Measurements from ENCODE around the gene DCAF5.
"Not testable (repeated sequence)": the region's sequence is repeated elsewhere in the genome, so short reads cannot be mapped to it uniquely, and the experiment has no call there.

The DCAF5 gene, protein sequence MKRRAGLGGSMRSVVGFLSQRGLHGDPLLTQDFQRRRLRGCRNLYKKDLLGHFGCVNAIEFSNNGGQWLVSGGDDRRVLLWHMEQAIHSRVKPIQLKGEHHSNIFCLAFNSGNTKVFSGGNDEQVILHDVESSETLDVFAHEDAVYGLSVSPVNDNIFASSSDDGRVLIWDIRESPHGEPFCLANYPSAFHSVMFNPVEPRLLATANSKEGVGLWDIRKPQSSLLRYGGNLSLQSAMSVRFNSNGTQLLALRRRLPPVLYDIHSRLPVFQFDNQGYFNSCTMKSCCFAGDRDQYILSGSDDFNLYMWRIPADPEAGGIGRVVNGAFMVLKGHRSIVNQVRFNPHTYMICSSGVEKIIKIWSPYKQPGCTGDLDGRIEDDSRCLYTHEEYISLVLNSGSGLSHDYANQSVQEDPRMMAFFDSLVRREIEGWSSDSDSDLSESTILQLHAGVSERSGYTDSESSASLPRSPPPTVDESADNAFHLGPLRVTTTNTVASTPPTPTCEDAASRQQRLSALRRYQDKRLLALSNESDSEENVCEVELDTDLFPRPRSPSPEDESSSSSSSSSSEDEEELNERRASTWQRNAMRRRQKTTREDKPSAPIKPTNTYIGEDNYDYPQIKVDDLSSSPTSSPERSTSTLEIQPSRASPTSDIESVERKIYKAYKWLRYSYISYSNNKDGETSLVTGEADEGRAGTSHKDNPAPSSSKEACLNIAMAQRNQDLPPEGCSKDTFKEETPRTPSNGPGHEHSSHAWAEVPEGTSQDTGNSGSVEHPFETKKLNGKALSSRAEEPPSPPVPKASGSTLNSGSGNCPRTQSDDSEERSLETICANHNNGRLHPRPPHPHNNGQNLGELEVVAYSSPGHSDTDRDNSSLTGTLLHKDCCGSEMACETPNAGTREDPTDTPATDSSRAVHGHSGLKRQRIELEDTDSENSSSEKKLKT

DNA sequence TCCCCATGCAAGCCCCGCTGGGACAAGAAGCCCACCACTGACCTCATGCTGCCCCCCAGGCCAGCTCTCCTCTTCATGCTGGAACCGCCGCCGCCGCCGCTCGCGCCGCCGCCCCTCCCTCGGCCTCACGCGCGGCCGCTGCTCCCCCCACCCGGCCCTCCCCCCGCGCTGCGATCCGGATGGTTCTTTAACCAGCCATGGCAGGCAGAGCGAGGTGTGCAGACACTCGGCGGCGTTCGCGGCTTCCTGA lies at the start of gene DCAF5:
DCAF5 (minus strand) TSS at position 218 of the 250 bp plus-strand sequence; CDS start at position 77, 141 bp downstream.
- in situ Hi-C loops (cut with HindIII; ENCODE audit: low sequenced_read_pairs), result no loop called here

DNA sequence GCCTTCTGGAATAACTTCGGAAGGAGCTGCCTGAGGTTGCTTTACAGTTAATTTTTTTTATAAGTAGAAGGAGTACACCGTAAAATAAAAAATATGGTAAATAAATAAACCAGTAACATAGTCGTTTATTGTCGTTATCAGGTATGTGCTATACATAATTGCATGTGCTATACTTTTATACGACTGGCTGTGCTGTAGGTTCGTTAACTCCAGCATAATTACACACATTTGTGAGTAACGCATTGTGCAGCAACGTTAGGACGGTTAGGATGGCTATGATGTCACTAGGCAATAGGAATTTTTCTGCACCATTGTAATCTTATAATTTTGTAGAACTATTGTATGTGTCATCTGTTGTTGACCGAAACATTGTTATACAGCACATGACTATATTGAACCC lies 46.9 kb upstream of the DCAF5 start:
- in situ Hi-C loops (cut with HindIII; ENCODE audit: low sequenced_read_pairs), result no loop called here

DNA sequence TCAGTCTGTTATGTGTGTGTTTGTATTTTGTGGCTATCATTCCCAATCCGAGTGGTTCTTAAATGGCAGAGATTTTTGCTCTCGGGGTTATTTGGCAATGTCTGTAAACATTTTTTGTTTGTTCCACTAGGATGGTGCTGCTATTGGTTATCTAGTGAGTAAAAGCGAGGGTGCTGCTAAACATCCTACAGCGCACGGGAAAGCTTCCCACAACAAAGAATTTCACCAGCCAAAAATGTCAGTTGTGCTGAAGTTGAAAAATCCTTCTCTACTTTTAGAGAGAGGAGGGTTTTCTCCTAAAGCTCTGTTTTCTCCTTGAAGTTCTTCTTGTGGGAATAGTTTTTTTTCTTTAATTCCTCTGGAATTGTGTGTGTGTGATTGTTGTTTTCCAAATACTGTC lies 40.8 kb upstream of the DCAF5 start:
- in situ Hi-C loops (cut with HindIII; ENCODE audit: low sequenced_read_pairs), result loop anchor here (5.0 kb wide), 1 partner anchor 56 kb away; no protein-coding TSS in a partner anchor

DNA sequence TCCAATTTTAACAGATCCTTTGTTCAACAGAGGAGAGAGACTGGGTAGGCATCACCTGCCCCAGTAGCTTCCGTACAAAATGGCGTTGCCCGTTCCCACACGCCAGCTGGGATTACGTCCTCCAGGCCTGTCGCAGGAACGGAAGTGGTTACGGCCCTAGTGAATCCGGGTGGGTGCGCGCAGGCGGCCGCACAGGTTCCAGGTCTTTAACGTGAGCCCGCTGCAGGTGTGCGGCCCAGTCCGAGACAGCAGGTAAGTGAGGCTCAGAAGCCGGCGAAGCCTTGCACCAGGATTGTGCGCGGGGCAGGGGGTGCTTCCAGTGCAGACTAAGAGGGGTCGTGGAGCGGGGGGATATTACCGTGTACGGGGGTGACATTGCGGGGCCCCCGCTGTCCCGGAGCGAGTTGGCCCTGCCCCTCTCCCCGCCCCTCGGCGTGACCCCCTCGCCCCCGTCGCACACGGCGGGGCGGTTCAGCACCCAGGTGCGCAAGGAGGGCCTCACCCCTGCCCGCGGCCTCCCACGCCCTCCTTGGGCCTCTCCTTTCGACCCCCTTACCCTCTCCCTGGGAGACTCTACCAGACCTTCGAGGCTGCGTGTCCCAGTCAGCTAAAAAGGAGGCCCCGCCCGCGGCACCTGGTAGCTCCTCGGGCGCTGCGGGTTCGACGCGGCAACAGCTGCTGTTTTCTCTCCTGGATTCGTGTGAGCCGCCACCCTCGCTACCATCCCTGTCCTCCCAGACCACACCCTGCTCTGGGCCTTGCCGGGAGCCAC lies 38.6 kb upstream of the DCAF5 start, which contains the start of gene EXD2:
EXD2 (plus strand) TSS at position 159 of the 772 bp plus-strand sequence. CDS start 17,973 bp downstream, outside the sequence.
- in situ Hi-C loops (cut with HindIII; ENCODE audit: low sequenced_read_pairs), result loop anchor here (5.0 kb wide), 1 partner anchor 54 kb away; no protein-coding TSS in a partner anchor

DNA sequence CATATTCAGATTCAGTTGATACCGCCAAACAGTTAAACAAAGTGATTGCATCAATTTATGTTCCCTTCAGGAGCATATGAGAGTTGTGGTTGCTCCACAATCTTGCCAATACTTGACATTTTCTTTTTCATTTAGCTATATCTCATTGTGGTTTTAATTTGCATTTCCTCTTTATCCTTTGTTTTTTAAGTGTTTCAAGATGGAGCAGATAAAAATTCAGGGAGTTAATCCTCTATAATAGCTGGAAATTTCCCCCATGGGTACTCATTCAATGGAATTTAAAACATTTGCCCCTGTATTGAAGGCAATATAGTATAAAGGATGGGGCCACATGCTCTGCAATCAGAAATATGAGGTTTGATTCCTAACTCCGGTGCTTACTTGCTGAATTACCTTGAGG lies 37.3 kb upstream of the DCAF5 start:
- in situ Hi-C loops (cut with HindIII; ENCODE audit: low sequenced_read_pairs), result loop anchor here (5.0 kb wide), 1 partner anchor 53 kb away; no protein-coding TSS in a partner anchor

DNA sequence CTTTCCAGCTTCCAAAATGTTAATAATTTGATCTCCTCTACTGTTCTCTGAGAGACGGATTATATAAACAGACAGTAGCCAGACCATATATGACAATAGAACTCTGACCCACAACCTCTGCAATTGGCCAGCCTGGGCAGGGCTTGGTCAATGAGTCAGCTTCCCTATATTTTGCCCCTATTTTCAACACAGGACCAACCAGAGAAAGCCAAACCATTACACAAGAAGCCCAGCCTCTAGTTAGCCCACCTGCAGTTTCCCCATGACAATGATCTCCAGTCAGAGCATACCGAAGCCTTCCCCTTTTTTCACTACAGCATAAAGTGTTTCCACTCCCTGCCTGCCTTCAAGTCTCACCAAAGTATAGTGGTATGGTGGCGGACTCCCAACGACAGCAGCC lies 30.8 kb upstream of the DCAF5 start:
- in situ Hi-C loops (cut with HindIII; ENCODE audit: low sequenced_read_pairs), result no loop called here

DNA sequence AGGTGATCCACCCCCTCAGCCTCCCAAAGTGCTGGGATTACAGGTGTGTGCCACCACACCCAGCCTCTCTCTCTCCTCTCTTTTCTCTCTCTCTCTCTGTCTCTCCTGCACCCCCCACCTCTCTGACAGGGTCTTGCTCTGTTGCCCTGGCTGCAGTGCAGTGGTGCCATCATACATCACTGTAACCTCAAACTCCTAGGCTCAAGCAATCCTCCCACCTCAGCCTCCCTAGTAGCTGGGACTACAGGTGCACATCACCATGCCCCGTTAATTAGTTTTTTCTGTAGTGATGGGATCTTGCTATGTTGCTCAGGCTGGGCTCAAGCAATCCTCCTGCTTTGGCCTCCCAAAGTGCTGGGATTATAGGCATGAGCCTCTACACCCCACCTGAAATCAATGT lies 29.7 kb upstream of the DCAF5 start:
- in situ Hi-C loops (cut with HindIII; ENCODE audit: low sequenced_read_pairs), result not testable (repeated sequence)

DNA sequence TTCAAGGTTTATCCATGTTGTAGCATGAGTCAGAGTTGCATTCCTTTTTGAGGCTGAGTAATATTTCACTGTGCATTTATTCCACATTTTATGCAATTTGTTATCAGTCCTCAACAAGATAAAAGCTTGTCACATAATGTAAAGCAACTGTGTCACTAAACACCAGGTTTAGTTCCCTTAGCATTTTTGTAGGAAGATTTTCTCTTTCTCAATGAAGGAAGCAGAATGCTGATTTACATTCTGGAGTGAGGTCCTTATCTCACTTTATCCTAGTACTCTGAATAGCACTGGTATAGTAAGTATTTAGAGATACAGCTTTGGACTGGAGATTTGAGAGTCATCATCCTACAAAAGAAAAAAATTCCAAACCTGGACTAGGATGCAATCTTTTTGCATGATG lies 28.6 kb upstream of the DCAF5 start:
- in situ Hi-C loops (cut with HindIII; ENCODE audit: low sequenced_read_pairs), result no loop called here

DNA sequence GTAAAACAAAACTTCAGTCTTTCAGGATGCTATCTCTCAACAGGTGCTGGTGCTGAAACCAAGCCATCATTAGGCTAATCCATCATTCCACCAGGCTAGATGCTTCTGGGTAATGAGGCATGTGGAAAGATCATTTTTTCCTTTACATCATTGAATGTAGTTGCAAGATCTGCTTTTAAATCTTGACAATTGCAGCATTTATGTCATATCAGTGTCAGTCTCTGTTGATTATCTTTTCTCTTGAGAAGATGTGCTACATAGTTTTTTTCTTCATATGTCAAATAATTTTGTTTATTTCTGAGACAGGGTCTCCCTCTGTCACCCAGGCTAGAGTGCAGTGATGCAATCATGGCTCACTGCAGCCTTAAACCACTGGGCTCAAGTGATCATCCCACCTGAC lies 22.2 kb upstream of the DCAF5 start:
- in situ Hi-C loops (cut with HindIII; ENCODE audit: low sequenced_read_pairs), result no loop called here

DNA sequence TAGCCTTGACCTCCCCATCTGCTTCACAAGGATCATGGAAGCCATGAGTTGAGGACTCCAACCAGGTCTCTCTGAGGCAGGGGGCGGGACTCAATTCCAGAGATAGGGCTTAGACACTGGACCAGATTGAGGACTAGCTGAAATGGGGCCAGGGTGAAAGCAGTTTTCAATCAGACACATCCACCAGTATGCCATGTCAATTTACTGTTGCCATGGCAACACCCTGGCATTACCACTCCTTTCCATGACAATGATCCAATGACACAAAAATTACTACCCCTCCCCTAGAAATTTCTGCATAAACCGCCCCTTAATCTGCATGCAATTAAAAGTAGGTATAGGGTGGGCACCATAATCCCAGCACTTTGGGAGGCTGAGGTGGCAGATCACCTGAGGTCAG lies 18.6 kb upstream of the DCAF5 start:
- in situ Hi-C loops (cut with HindIII; ENCODE audit: low sequenced_read_pairs), result no loop called here

DNA sequence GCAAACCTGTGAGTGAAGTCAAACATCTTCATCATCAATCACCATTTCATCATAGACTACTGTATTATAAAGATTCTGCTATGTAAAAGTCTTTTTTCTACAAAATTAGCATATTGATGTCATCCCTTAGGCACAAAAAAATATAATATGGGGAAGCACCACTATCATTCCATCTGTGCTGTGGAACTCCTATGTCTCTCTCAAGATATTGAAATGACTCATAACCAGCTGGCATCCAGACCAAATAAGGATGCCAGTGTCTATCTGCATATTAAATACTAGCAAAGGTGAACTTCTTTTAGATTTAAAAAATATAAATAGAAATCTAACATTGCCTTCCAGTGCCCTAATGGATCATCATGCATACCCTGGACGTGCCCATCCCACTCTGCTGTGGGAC lies 17.9 kb upstream of the DCAF5 start:
- in situ Hi-C loops (cut with HindIII; ENCODE audit: low sequenced_read_pairs), result no loop called here

DNA sequence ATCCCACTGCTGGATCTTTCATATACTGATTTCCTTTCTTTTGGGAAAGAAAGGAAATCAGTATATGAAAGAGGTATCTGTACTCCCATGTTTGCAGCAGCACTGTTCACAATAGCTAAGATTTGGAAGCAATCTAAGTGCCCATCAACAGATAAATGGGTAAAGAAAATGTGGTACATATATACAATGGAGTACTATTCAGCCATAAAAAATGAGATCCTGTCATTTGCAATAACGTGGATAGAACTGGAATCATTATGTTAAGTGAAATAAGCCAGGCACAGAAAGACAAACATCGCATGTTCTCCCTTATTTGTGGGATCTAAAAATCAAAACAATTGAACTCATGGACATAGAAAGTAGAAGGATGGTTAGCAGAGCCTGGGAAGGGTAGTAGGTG lies 12.9 kb upstream of the DCAF5 start:
- in situ Hi-C loops (cut with HindIII; ENCODE audit: low sequenced_read_pairs), result not testable (repeated sequence)

DNA sequence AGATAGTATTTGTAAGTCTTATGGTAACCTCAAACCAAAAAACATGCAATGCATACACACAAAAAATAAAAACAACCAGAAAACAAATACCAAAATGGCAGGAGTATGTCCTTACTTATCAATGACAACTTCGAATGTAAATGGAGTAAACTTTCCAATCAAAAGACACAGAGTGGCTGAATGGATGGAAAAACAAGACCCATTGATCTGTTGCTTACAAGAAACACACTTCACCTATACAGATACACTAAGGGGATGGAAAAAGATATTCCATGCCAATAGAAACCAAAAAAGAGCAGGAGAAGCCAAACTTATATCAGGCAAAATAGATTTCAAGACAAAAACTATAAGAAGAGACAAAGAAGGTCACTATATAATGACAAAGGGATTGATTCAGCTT lies 8.7 kb upstream of the DCAF5 start:
- in situ Hi-C loops (cut with HindIII; ENCODE audit: low sequenced_read_pairs), result no loop called here

DNA sequence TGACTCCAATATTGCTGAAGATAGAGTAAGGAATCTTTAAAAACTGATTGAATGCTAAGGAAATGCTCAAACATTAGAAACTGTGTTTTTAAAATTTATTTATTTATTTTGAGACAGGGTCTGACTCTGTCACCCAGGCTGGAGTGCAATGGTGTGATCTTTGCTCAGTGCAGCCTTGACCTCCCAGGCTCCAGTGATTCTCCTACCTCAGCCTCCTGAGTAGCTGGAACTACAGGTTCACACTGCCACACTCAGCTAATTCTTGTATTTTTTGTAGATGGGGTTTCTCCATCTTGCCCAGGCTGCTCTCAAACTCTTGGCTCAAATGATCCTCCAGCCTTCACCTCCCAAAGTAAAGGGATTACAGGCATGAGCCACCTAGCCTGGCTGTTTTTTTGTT lies 3.3 kb upstream of the DCAF5 start:
- in situ Hi-C loops (cut with HindIII; ENCODE audit: low sequenced_read_pairs), result no loop called here

DNA sequence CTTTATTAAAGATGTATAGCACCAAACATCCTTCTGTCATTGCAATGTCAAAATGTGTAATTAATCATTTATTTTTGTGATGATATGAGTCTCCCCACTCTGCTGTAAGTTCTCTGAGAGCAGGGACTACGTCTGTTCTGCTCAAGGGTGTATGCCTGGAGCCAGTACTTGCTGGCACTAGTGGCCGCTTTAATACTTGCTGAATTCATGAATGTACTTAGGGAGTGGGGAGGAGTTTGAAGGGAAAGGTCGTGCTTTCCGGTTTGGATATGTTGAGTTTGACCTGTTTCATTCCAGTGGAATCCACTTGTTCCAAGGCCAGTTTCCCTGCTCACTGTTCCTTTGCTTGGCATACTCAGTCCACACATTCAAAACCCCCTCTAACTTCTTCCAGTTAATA lies 1.9 kb upstream of the DCAF5 start:
- in situ Hi-C loops (cut with HindIII; ENCODE audit: low sequenced_read_pairs), result no loop called here

DNA sequence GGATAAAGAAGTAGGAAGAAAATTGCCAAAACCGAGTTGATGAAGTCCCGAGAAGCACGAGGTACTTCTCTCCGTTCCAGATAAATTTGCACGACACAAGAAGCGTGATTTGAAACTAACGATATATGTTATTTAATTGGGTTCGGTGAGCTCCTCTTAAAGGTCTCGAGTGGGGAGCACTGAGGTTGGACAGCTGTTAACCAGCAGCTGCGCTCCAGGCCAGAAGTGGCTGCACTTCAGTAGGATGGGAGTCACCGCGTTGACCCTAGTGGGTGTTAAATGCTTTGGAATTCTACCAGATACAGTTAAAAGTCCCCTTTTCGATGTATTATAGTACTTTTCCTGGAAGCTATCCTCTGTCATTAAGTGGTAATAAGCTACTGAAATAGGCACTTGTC lies 953 bp upstream of the DCAF5 start:
- in situ Hi-C loops (cut with HindIII; ENCODE audit: low sequenced_read_pairs), result no loop called here

DNA sequence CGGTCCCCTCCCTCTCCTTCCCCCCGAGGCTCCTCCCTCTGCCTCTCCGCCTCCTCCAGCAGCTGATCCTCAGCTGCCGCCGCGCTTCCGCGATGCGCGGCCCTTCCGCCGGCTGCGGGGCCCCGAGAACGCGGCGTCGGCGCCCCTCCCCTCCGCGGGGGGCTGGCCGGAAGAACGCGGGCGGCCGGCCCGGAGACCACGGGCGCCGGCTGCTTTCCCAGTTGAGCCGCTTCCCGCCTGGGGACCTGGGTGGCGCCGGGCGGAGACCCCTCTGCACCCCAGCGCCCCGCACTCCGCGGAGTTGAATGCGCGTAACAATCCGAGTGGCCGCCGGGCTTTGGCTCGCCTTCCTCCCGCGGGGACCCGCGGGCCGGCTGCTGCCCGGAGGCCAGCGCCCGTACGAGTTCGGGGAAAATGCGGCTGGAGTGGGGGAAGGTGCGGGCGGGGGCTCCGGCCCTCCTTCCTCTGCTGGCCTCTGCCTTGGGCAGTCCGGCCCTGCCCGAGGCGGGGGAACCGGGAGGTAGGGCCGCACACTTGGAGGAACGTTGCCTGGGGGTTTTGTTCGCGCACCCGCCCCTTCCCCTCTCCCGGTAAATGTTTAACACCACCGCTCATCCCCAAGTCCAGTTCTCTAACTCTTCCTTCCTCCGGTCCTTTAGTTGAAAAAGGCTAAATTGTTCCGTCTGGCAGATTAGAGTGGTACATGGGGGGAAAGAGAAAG lies 393 bp upstream of the DCAF5 start:
- in situ Hi-C loops (cut with HindIII; ENCODE audit: low sequenced_read_pairs), result no loop called here

DNA sequence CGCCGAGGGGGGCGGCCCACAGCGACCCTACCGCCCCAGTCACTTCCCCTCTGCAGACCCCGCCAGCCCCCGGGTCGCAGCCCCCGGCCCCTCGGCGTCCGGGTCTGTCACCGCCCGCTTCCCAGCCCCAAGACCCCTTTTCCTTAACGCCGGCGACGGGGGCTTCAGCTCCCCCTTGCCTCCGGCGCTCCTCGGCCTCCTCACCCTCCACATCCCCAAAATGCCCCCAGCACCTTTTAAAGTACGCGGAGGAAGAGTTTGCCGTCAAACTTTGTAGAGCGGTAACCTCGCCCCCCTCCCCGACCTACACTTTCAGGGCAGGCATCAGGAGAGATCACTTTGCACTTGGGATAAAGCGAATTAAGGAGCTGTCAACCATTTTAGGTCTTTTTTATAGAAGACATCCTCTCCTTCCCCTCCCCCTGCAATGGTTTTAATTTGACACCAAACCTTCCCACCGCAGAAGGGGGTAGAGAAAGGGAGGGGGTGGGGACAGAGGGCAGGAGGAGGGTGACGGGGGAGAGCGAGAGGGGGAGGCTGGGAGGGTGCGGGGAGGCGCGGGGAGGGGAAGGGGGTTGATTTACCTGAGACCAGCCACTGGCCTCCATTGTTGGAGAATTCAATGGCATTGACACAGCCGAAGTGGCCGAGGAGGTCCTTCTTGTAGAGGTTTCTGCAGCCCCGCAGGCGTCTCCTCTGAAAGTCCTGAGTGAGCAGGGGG lies 578 bp downstream of the DCAF5 start:
- in situ Hi-C loops (cut with HindIII; ENCODE audit: low sequenced_read_pairs), result no loop called here

DNA sequence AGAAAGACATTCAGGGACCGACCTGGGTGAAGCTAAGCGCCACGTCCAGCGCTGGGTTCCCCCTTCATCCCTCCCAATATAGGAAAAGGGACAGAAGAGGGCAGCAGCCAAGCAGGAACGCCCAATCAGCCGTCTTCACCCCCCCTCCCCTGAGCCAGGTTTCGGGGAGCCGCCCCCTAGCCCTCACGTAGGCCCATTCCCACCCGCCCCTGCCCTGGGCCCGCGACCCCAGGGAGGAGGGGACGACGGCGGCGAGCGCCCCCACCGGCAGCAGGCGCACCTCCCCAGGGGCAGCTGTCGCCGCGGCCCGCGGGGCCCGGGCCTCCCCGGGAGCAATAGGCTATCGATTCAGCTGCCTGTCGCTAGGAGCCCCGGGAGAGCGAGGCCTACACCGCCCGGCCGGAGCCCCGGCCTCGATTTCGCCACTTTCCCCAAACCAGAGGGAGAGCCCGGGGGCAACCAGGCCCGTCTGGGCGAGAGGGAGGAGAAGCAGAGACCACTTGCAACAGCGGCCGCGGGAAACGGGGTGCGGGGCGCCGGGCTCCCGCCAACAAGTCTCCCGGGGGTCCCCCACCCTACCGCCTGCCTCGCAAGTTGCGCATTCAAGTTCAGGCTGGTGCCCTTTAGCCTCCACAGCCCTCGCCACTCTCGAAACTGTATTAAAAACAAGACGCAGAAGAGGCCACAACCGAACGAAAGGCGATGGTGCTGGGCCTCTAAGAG lies 1.3 kb downstream of the DCAF5 start:
- in situ Hi-C loops (cut with HindIII; ENCODE audit: low sequenced_read_pairs), result no loop called here
